Activated naive CD8-positive, alpha-beta T cell treated with anti-CD3 and anti-CD28 coated beads, Interleukin-2, amount 10 ng/mL, durations not matched to agents 7 days and 5 days (primary cell): ENCODE measurements around the gene PKNOX2. TPM values are rescaled to one million over a fixed set of nuclear protein-coding genes. Genes with fewer than 3 reads are reported as not detected.

Experiments
- ATAC-seq: fragments of 150-1000 bp; cut with Tn5 transposase; one replicate; pipeline ENCODE4 v1.10.0; 2021; ENCODE audit warnings: low read depth, moderate library complexity
- POLR2A ChIA-PET: fragments of 350-600 bp; sonication (Branson Sonifier 250); formaldehyde crosslinking; loops from one replicate; lab custom pipeline; 2021; ENCODE audit warnings: antibody characterized with exemption; lab: Charles Lee
- DNase-seq: peaks from one replicate; pipeline ENCODE4 v3.0.0; 2021
- H3K27ac Mint-ChIP-seq: one replicate; pipeline ENCODE4 v1.8.0; 2022; ENCODE audit warnings: mild to moderate bottlenecking, mixed read lengths
- H3K27me3 Mint-ChIP-seq: one replicate; pipeline ENCODE4 v1.8.0; 2022; ENCODE audit warnings: mild to moderate bottlenecking, moderate library complexity, mixed read lengths
- H3K36me3 Mint-ChIP-seq: one replicate; pipeline ENCODE4 v1.8.0; 2021; ENCODE audit warnings: mild to moderate bottlenecking, mixed read lengths
- H3K4me1 Mint-ChIP-seq: one replicate; pipeline ENCODE4 v1.8.0; 2021; ENCODE audit warnings: mixed read lengths
- H3K4me3 Mint-ChIP-seq: one replicate; pipeline ENCODE4 v1.8.0; 2022; ENCODE audit warnings: mild to moderate bottlenecking, moderate library complexity, mixed read lengths
- H3K9me3 Mint-ChIP-seq: one replicate; pipeline ENCODE4 v1.8.0; 2021; ENCODE audit warnings: mixed read lengths
- total RNA-seq, 2 experiments: library from RNA; stranded (reverse); gene quantifications; one replicate each; pipeline ENCODE4 v1.2.3, GENCODE V29; 2021

The PKNOX2 gene
- total RNA-seq, 2 experiments from 2014 or later, result not detected

GRCh38 chr11:125276619-125276976 lies 112.0 kb downstream of the PKNOX2 start:
- DNase-seq, result no peak
- H3K4me1 Mint-ChIP-seq, result no peaks in the 10 kb centered on the region
- no peak for ATAC-seq
- H3K27me3 Mint-ChIP-seq, result peaks cover 4% of the 10 kb centered on the region
- H3K36me3 Mint-ChIP-seq, result no peaks in the 10 kb centered on the region
- POLR2A ChIA-PET, result no interaction called here
- H3K9me3 Mint-ChIP-seq, result no peaks in the 10 kb centered on the region
- H3K27ac Mint-ChIP-seq, result no peak overlapping the region
- H3K4me3 Mint-ChIP-seq, result no peak overlapping the region

- Mint-ChIP-seq H3K4me1 (no peaks in the 10 kb centered on the region), H3K36me3 (no peaks in the 10 kb centered on the region), H3K4me3 (no peak overlapping the region), H3K27ac (no peak overlapping the region), H3K9me3 (no peaks in the 10 kb centered on the region), H3K27me3 (peaks cover 2% of the 10 kb centered on the region)
- no peak for DNase-seq
- ATAC-seq, result no peak
- POLR2A ChIA-PET, result no interaction called here
These were observed 115.3 kb downstream of the PKNOX2 start for GRCh38 chr11:125279676-125280418.

GRCh38 chr11:125280646-125281045 lies 116.1 kb downstream of the PKNOX2 start:
- Mint-ChIP-seq H3K36me3 (no peaks in the 10 kb centered on the region), H3K4me3 (no peak overlapping the region), H3K27me3 (peaks cover 2% of the 10 kb centered on the region), H3K9me3 (no peaks in the 10 kb centered on the region), H3K4me1 (no peaks in the 10 kb centered on the region), H3K27ac (no peak overlapping the region)
- POLR2A ChIA-PET, result no interaction called here
- ATAC-seq (no peak), DNase-seq (no peak)

GRCh38 chr11:125281831-125282595 lies 117.5 kb downstream of the PKNOX2 start:
- H3K36me3 Mint-ChIP-seq, result no peaks in the 10 kb centered on the region
- H3K4me1 Mint-ChIP-seq, result no peaks in the 10 kb centered on the region
- no peaks in the 10 kb centered on the region for H3K9me3 Mint-ChIP-seq
- peaks cover 5% of the 10 kb centered on the region for H3K27me3 Mint-ChIP-seq
- POLR2A ChIA-PET, result no interaction called here
- H3K4me3 Mint-ChIP-seq, result no peak overlapping the region
- DNase-seq (no peak), ATAC-seq (no peak)
- no peak overlapping the region for H3K27ac Mint-ChIP-seq

GRCh38 chr11:125282596-125282914 lies 118.0 kb downstream of the PKNOX2 start:
- Mint-ChIP-seq H3K4me3 (no peak overlapping the region), H3K27me3 (peaks cover 5% of the 10 kb centered on the region), H3K4me1 (no peaks in the 10 kb centered on the region), H3K9me3 (no peaks in the 10 kb centered on the region), H3K27ac (no peak overlapping the region), H3K36me3 (no peaks in the 10 kb centered on the region)
- DNase-seq (no peak), ATAC-seq (no peak)
- POLR2A ChIA-PET, result no interaction called here

GRCh38 chr11:125284245-125284850 lies 119.8 kb downstream of the PKNOX2 start:
- Mint-ChIP-seq H3K9me3 (no peaks in the 10 kb centered on the region), H3K27ac (no peak overlapping the region), H3K27me3 (peaks cover 5% of the 10 kb centered on the region), H3K36me3 (no peaks in the 10 kb centered on the region), H3K4me1 (no peaks in the 10 kb centered on the region), H3K4me3 (no peak overlapping the region)
- ATAC-seq (no peak), DNase-seq (no peak)
- POLR2A ChIA-PET, result no interaction called here

- Mint-ChIP-seq H3K27ac (no peak overlapping the region), H3K9me3 (no peaks in the 10 kb centered on the region), H3K27me3 (peaks cover 7% of the 10 kb centered on the region), H3K4me3 (no peak overlapping the region), H3K36me3 (no peaks in the 10 kb centered on the region), H3K4me1 (no peaks in the 10 kb centered on the region)
- DNase-seq, result no peak
- POLR2A ChIA-PET, result no interaction called here
- ATAC-seq, result no peak
These were observed 121.3 kb downstream of the PKNOX2 start for GRCh38 chr11:125285844-125286243.

- no peak for ATAC-seq
These were observed 121.9 kb downstream of the PKNOX2 start for GRCh38 chr11:125286486-125286885.

GRCh38 chr11:125287491-125288210 lies 123.1 kb downstream of the PKNOX2 start:
- peaks cover 10% of the 10 kb centered on the region for H3K27me3 Mint-ChIP-seq
- H3K36me3 Mint-ChIP-seq, result no peaks in the 10 kb centered on the region
- no peak overlapping the region for H3K4me3 Mint-ChIP-seq
- DNase-seq (no peak), ATAC-seq (no peak)
- POLR2A ChIA-PET, result no interaction called here
- no peak overlapping the region for H3K27ac Mint-ChIP-seq
- H3K9me3 Mint-ChIP-seq, result no peaks in the 10 kb centered on the region
- H3K4me1 Mint-ChIP-seq, result no peaks in the 10 kb centered on the region

More at GRCh38 chr11:125286486-125286885, 121.9 kb downstream of the PKNOX2 start:
- Mint-ChIP-seq H3K4me3 (no peak overlapping the region), H3K27me3 (peaks cover 7% of the 10 kb centered on the region), H3K36me3 (no peaks in the 10 kb centered on the region), H3K27ac (no peak overlapping the region), H3K4me1 (no peaks in the 10 kb centered on the region), H3K9me3 (no peaks in the 10 kb centered on the region)
- POLR2A ChIA-PET, result no interaction called here
- no peak for DNase-seq

- ATAC-seq (no peak), DNase-seq (no peak)
- POLR2A ChIA-PET, result no interaction called here
- Mint-ChIP-seq H3K27me3 (peaks cover 12% of the 10 kb centered on the region), H3K4me1 (no peaks in the 10 kb centered on the region), H3K27ac (no peak overlapping the region), H3K4me3 (no peak overlapping the region), H3K36me3 (no peaks in the 10 kb centered on the region), H3K9me3 (no peaks in the 10 kb centered on the region)
These were observed 125.0 kb downstream of the PKNOX2 start for GRCh38 chr11:125289419-125290098.

GRCh38 chr11:125290263-125290662 lies 125.7 kb downstream of the PKNOX2 start:
- ATAC-seq (no peak), DNase-seq (no peak)

GRCh38 chr11:125292100-125292499 lies 127.5 kb downstream of the PKNOX2 start:
- Mint-ChIP-seq H3K27ac (no peak overlapping the region), H3K27me3 (peaks cover 7% of the 10 kb centered on the region), H3K9me3 (no peaks in the 10 kb centered on the region), H3K4me3 (no peak overlapping the region), H3K4me1 (no peaks in the 10 kb centered on the region), H3K36me3 (no peaks in the 10 kb centered on the region)
- DNase-seq (no peak), ATAC-seq (no peak)
- POLR2A ChIA-PET, result no interaction called here

More at GRCh38 chr11:125290263-125290662, 125.7 kb downstream of the PKNOX2 start:
- H3K4me3 Mint-ChIP-seq, result no peak overlapping the region
- H3K36me3 Mint-ChIP-seq, result no peaks in the 10 kb centered on the region
- H3K9me3 Mint-ChIP-seq, result no peaks in the 10 kb centered on the region
- H3K27me3 Mint-ChIP-seq, result peaks cover 10% of the 10 kb centered on the region
- POLR2A ChIA-PET, result no interaction called here
- no peaks in the 10 kb centered on the region for H3K4me1 Mint-ChIP-seq
- H3K27ac Mint-ChIP-seq, result no peak overlapping the region

- Mint-ChIP-seq H3K9me3 (no peaks in the 10 kb centered on the region), H3K27me3 (peaks cover 7% of the 10 kb centered on the region), H3K4me3 (no peak overlapping the region), H3K27ac (no peak overlapping the region), H3K4me1 (peaks cover 4% of the 10 kb centered on the region), H3K36me3 (no peaks in the 10 kb centered on the region)
- DNase-seq, result no peak
- ATAC-seq, result no peak
- POLR2A ChIA-PET, result no interaction called here
These were observed 129.0 kb downstream of the PKNOX2 start for GRCh38 chr11:125293596-125293995.
